Activated CD4-positive, alpha-beta T cell treated with anti-CD3 and anti-CD28 coated beads for 36 hours (primary cell): Measurements from ENCODE around the gene PTPRT. TPM values are rescaled to one million over a fixed set of nuclear protein-coding genes. Genes with fewer than 3 reads are reported as not detected.

ENCODE experiments used
- ATAC-seq: fragments of 200-7000 bp; cut with Tn5 transposase; one replicate; pipeline ENCODE4 v1.10.0; 2021; ENCODE audit warnings: mild to moderate bottlenecking, moderate library complexity
- CTCF ChIA-PET: fragments of 350-600 bp; sonication (Branson Sonifier 250); formaldehyde crosslinking; loops from one replicate; lab custom pipeline; 2021; ENCODE audit warnings: antibody characterized with exemption; lab: Charles Lee
- POLR2A ChIA-PET: fragments of 350-600 bp; sonication (Branson Sonifier 250); formaldehyde crosslinking; loops from one replicate; lab custom pipeline; 2021; ENCODE audit warnings: antibody characterized with exemption, inconsistent platforms; lab: Charles Lee
- DNase-seq: peaks from one replicate; pipeline ENCODE4 v3.0.0-alpha.2; 2020
- H3K27ac Mint-ChIP-seq: one replicate; pipeline ENCODE4 v1.8.0; 2021; ENCODE audit warnings: mixed read lengths
- H3K27me3 Mint-ChIP-seq: one replicate; pipeline ENCODE4 v1.8.0; 2021; ENCODE audit warnings: mixed read lengths
- H3K36me3 Mint-ChIP-seq: one replicate; pipeline ENCODE4 v1.8.0; 2021; ENCODE audit warnings: low read depth, mixed read lengths
- H3K4me1 Mint-ChIP-seq: one replicate; pipeline ENCODE4 v1.8.0; 2021; ENCODE audit warnings: mixed read lengths
- H3K4me3 Mint-ChIP-seq: one replicate; pipeline ENCODE4 v1.8.0; 2021; ENCODE audit warnings: mild to moderate bottlenecking, moderate library complexity, mixed read lengths
- H3K9me3 Mint-ChIP-seq: one replicate; pipeline ENCODE4 v1.8.0; 2021; ENCODE audit warnings: low read depth, mixed read lengths
- intact Hi-C, 2 experiments: fragments of 100-400 bp; cut with DNase I in 1 of 2; cut with micrococcal nuclease in 1 of 2; formaldehyde crosslinking; loops; one replicate each; pipeline versions ENCODE4 v1.14.2 to v1.15.1; 2022 to 2024; cut with DNase I, micrococcal nuclease
- total RNA-seq, 2 experiments: library from RNA; stranded (reverse); gene quantifications; one replicate each; pipeline ENCODE4 v1.2.3, GENCODE V29; 2021

Gene PTPRT
- total RNA-seq, 2 experiments from 2014 or later, result not detected

GRCh38 chr20:42639140-42639539, 550.6 kb downstream of the PTPRT start:
- DNase-seq (no peak), ATAC-seq (no peak)
- ChIA-PET POLR2A (no interaction called here), CTCF (no interaction called here)
- Mint-ChIP-seq H3K36me3 (no peaks in the 10 kb centered on the region), H3K27ac (no peak overlapping the region), H3K27me3 (no peaks in the 10 kb centered on the region), H3K9me3 (no peaks in the 10 kb centered on the region), H3K4me1 (no peaks in the 10 kb centered on the region), H3K4me3 (no peak overlapping the region)
- intact Hi-C loops, result no loop called here

GRCh38 chr20:42635699-42636411, 553.9 kb downstream of the PTPRT start:
- no peaks in the 10 kb centered on the region for H3K36me3 Mint-ChIP-seq
- H3K9me3 Mint-ChIP-seq, result no peaks in the 10 kb centered on the region
- ChIA-PET POLR2A (no interaction called here), CTCF (no interaction called here)
- intact Hi-C loops, result no loop called here
- H3K4me1 Mint-ChIP-seq, result no peaks in the 10 kb centered on the region
- no peak overlapping the region for H3K4me3 Mint-ChIP-seq
- ATAC-seq, result no peak
- H3K27me3 Mint-ChIP-seq, result no peaks in the 10 kb centered on the region
- H3K27ac Mint-ChIP-seq, result no peak overlapping the region
- no peak for DNase-seq

- Mint-ChIP-seq H3K36me3 (no peaks in the 10 kb centered on the region), H3K27me3 (no peaks in the 10 kb centered on the region), H3K4me1 (no peaks in the 10 kb centered on the region), H3K27ac (no peak overlapping the region), H3K9me3 (no peaks in the 10 kb centered on the region), H3K4me3 (no peak overlapping the region)
- ChIA-PET POLR2A (no interaction called here), CTCF (no interaction called here)
- DNase-seq (no peak), ATAC-seq (no peak)
- intact Hi-C loops, result no loop called here
Measured at GRCh38 chr20:42634156-42634555, 555.5 kb downstream of the PTPRT start.

GRCh38 chr20:42628683-42629082, 561.0 kb downstream of the PTPRT start:
- CTCF ChIA-PET, result no interaction called here
- H3K27me3 Mint-ChIP-seq, result no peaks in the 10 kb centered on the region
- no peak overlapping the region for H3K27ac Mint-ChIP-seq
- ATAC-seq, result no peak
- POLR2A ChIA-PET, result no interaction called here
- intact Hi-C loops, result loop anchor here in 1 of 2 experiments (10.0 kb wide), 1 partner anchor 1224 kb away; no protein-coding TSS in a partner anchor
- H3K36me3 Mint-ChIP-seq, result no peaks in the 10 kb centered on the region
- no peaks in the 10 kb centered on the region for H3K4me1 Mint-ChIP-seq
- peaks cover 2% of the 10 kb centered on the region for H3K9me3 Mint-ChIP-seq
- H3K4me3 Mint-ChIP-seq, result no peak overlapping the region
- no peak for DNase-seq

GRCh38 chr20:42613076-42613475, 576.6 kb downstream of the PTPRT start:
- H3K9me3 Mint-ChIP-seq, result peaks cover 19% of the 10 kb centered on the region
- DNase-seq (no peak), ATAC-seq (no peak)
- no peak overlapping the region for H3K27ac Mint-ChIP-seq
- no peak overlapping the region for H3K4me3 Mint-ChIP-seq
- H3K4me1 Mint-ChIP-seq, result no peaks in the 10 kb centered on the region
- H3K27me3 Mint-ChIP-seq, result no peaks in the 10 kb centered on the region
- intact Hi-C loops, result no loop called here
- H3K36me3 Mint-ChIP-seq, result no peaks in the 10 kb centered on the region
- ChIA-PET CTCF (no interaction called here), POLR2A (no interaction called here)

GRCh38 chr20:42611889-42612837, 577.5 kb downstream of the PTPRT start:
- Mint-ChIP-seq H3K36me3 (no peaks in the 10 kb centered on the region), H3K4me3 (no peak overlapping the region), H3K27me3 (no peaks in the 10 kb centered on the region), H3K27ac (no peak overlapping the region), H3K9me3 (peaks cover 19% of the 10 kb centered on the region), H3K4me1 (no peaks in the 10 kb centered on the region)
- ATAC-seq (no peak), DNase-seq (no peak)
- intact Hi-C loops, result no loop called here
- ChIA-PET POLR2A (no interaction called here), CTCF (no interaction called here)

GRCh38 chr20:42611423-42611822, 578.3 kb downstream of the PTPRT start:
- H3K27ac Mint-ChIP-seq, result no peak overlapping the region
- no peak overlapping the region for H3K4me3 Mint-ChIP-seq
- H3K27me3 Mint-ChIP-seq, result no peaks in the 10 kb centered on the region
- CTCF ChIA-PET, result no interaction called here
- H3K36me3 Mint-ChIP-seq, result no peaks in the 10 kb centered on the region
- peaks cover 19% of the 10 kb centered on the region for H3K9me3 Mint-ChIP-seq
- DNase-seq (no peak), ATAC-seq (no peak)
- H3K4me1 Mint-ChIP-seq, result no peaks in the 10 kb centered on the region
- intact Hi-C loops, result no loop called here
- POLR2A ChIA-PET, result no interaction called here

- H3K4me3 Mint-ChIP-seq, result no peak overlapping the region
- ATAC-seq (no peak), DNase-seq (no peak)
- CTCF ChIA-PET, result no interaction called here
- H3K27me3 Mint-ChIP-seq, result no peaks in the 10 kb centered on the region
- intact Hi-C loops, result no loop called here
- no peaks in the 10 kb centered on the region for H3K36me3 Mint-ChIP-seq
- no peaks in the 10 kb centered on the region for H3K4me1 Mint-ChIP-seq
- H3K27ac Mint-ChIP-seq, result no peak overlapping the region
- H3K9me3 Mint-ChIP-seq, result peaks cover 19% of the 10 kb centered on the region
- POLR2A ChIA-PET, result no interaction called here
Measured at GRCh38 chr20:42610070-42610469, 579.6 kb downstream of the PTPRT start.

GRCh38 chr20:42609618-42610017, 580.1 kb downstream of the PTPRT start:
- ATAC-seq, result no peak
- no peak overlapping the region for H3K27ac Mint-ChIP-seq
- H3K36me3 Mint-ChIP-seq, result no peaks in the 10 kb centered on the region
- no peak overlapping the region for H3K4me3 Mint-ChIP-seq
- intact Hi-C loops, result no loop called here
- DNase-seq, result no peak
- peaks cover 18% of the 10 kb centered on the region for H3K9me3 Mint-ChIP-seq
- H3K4me1 Mint-ChIP-seq, result no peaks in the 10 kb centered on the region
- ChIA-PET POLR2A (no interaction called here), CTCF (no interaction called here)
- no peaks in the 10 kb centered on the region for H3K27me3 Mint-ChIP-seq

- CTCF ChIA-PET, result no interaction called here
- intact Hi-C loops, result no loop called here
- H3K4me3 Mint-ChIP-seq, result no peak overlapping the region
Measured at GRCh38 chr20:42604998-42605956, 584.4 kb downstream of the PTPRT start.

GRCh38 chr20:42603655-42604054, 586.1 kb downstream of the PTPRT start:
- no peaks in the 10 kb centered on the region for H3K9me3 Mint-ChIP-seq
- no peaks in the 10 kb centered on the region for H3K36me3 Mint-ChIP-seq
- no peaks in the 10 kb centered on the region for H3K27me3 Mint-ChIP-seq
- no peak overlapping the region for H3K4me3 Mint-ChIP-seq
- no peaks in the 10 kb centered on the region for H3K4me1 Mint-ChIP-seq
- no peak overlapping the region for H3K27ac Mint-ChIP-seq
- no peak for ATAC-seq
- ChIA-PET POLR2A (no interaction called here), CTCF (no interaction called here)
- DNase-seq, result no peak
- intact Hi-C loops, result no loop called here

More at GRCh38 chr20:42604998-42605956, 584.4 kb downstream of the PTPRT start:
- Mint-ChIP-seq H3K27me3 (no peaks in the 10 kb centered on the region), H3K9me3 (peaks cover 2% of the 10 kb centered on the region), H3K36me3 (no peaks in the 10 kb centered on the region), H3K27ac (no peak overlapping the region), H3K4me1 (no peaks in the 10 kb centered on the region)
- ATAC-seq, result no peak
- no peak for DNase-seq
- POLR2A ChIA-PET, result no interaction called here
